ENCODE data around the gene RAB5IF. TPM values are rescaled to one million over a fixed set of nuclear protein-coding genes. Genes with fewer than 3 reads are reported as not detected.

RAB5IF gene, protein sequence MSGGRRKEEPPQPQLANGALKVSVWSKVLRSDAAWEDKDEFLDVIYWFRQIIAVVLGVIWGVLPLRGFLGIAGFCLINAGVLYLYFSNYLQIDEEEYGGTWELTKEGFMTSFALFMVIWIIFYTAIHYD
- 45.8 and 55.0 TPM in 2 replicates for total RNA-seq

DNA sequence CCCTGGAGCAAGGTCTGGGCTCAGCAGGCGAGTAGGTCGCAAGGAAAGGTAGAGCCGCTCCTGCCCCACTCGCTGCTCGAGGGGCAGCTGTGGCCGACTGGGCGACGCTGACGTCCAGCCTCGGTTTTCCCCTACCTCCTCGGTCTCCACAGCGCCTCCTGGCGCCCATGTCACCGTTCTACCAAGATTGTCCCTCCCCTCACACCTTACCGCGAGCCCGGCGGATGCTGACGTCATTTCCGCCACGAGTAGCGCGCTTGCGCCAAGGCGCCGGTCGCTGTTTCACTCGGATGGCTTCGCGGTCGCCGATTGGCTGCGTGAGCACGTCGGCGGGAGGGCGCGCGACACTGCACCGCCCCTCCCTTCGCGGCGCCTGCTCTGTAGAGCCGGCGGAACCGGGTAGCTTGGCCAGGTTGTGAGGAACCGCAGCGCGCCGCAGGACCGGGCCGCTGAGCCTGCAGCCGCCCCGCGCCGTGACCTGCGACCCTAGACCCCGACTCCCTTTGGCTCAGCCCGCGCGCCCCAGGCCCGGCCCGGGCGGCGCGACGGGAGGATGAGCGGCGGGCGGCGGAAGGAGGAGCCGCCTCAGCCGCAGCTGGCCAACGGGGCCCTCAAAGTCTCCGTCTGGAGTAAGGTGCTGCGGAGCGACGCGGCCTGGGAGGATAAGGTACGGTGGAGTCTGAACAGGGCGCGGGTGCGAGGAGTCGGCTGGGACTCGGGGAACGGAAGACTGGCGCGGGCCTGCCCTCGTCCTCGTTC is at the start of gene RAB5IF:
Gene RAB5IF (plus strand): TSS at position 381 of the 759 bp plus-strand sequence. CDS start 173 bp downstream, at position 554.

GRCh38 chr20:36573103-36573797 is 32.3 kb upstream of the RAB5IF start, which contains the start of gene TGIF2:
Gene TGIF2 (plus strand): TSS chr20:36573597. CDS start chr20:36578775, 5,178 bp downstream.

GRCh38 chr20:36645998-36646397 is 40.4 kb downstream of the RAB5IF start, which contains the start of gene SLA2:
Gene SLA2 (minus strand): TSS chr20:36646196. CDS start chr20:36641335, 4,861 bp downstream.

Other genes with a start within 250 kb of the RAB5IF start
- gene MYL9, start 64.3 kb upstream of the RAB5IF start, total RNA-seq: 11.6 and 21.9 TPM in 2 replicates
- gene TGIF2, start 32.2 kb upstream of the RAB5IF start, total RNA-seq: 3.8 and 5.5 TPM in 2 replicates
- not detected in 2 replicates for gene SLA2, start 40.4 kb downstream of the RAB5IF start, total RNA-seq
- gene NDRG3, start 140.3 kb downstream of the RAB5IF start, total RNA-seq: 21.1 and 36.2 TPM in 2 replicates
- 12.9 and 18.5 TPM in 2 replicates for gene DSN1, start 168.0 kb downstream of the RAB5IF start, total RNA-seq

Measured in aortic smooth muscle cell (primary cell).